HL-60 (cell line): ENCODE results near the gene CSRNP2.
A peak's percentile ranks its signal among the peaks of the same experiment; 100 is the strongest.

Source experiments
- DNase-seq, 2 experiments: peaks; one replicate each; pipeline ENCODE4 v3.0.0-alpha.2; 2010 to 2020; ENCODE audit warnings: low read depth in 1 of 2, low spot score in 1 of 2
- H3K27ac ChIP-seq: fragments of 250-450 bp; sonication (Bioruptor Pico); replicated peaks from 2 replicates; pipeline ENCODE4 v1.5.1; 2020; ENCODE audit warnings: mild to moderate bottlenecking, moderate library complexity
- H3K27me3 ChIP-seq: fragments of 250-450 bp; sonication (Bioruptor Pico); 2 replicates; pipeline ENCODE4 v1.5.1; 2021; ENCODE audit warnings: mild to moderate bottlenecking, moderate library complexity; ENCODE audit not compliant: insufficient read depth, poor library complexity, severe bottlenecking
- H3K4me3 ChIP-seq: replicated peaks from 2 replicates; pipeline ENCODE4 v1.5.1; 2011; ENCODE audit warnings: mild to moderate bottlenecking, control low read depth, low read length; ENCODE audit not compliant: insufficient read depth
- CTCF ChIP-seq: IDR thresholded peaks from one replicate; pipeline ENCODE4 v1.5.1; 2011; ENCODE audit warnings: low read length, control low read depth, inconsistent platforms; ENCODE audit not compliant: insufficient read depth
- GABPA ChIP-seq: IDR thresholded peaks from 2 replicates; pipeline ENCODE4 v1.6.1; 2012; ENCODE audit warnings: low read depth
- POLR2AphosphoS5 ChIP-seq: IDR thresholded peaks from 2 replicates; pipeline ENCODE4 v1.6.1; 2012; ENCODE audit warnings: low read depth
- REST ChIP-seq: IDR thresholded peaks from 2 replicates; pipeline ENCODE4 v1.6.1; 2012; ENCODE audit warnings: low read depth; ENCODE audit not compliant: insufficient replicate concordance
- SPI1 ChIP-seq: IDR thresholded peaks from 2 replicates; pipeline ENCODE4 v1.6.1; 2012; ENCODE audit warnings: low read depth, mild to moderate bottlenecking, borderline replicate concordance

CSRNP2 gene

GRCh38 chr12:51070004-51070403 is 13.4 kb downstream of the CSRNP2 start:
- H3K27me3 ChIP-seq: no peaks in the 10 kb centered on the region
- no peak overlapping the region; the same call in 1 of the 2 replicates for H3K27ac ChIP-seq
- peak; percentile 85 to 87 for DNase-seq
- no peak overlapping the region for H3K4me3 ChIP-seq
- no peak for TF ChIP-seq SPI1
- no peak for TF ChIP-seq REST
- no peak for TF ChIP-seq CTCF
- 0 out of 2 replicates have a peak, but pooled peaks have one; percentile 35 for TF ChIP-seq POLR2AphosphoS5
- no peak for TF ChIP-seq GABPA

- H3K27ac ChIP-seq: no peak overlapping the region
- no peak for TF ChIP-seq GABPA
- no peak for TF ChIP-seq REST
- TF ChIP-seq CTCF: no peak
- no peak for TF ChIP-seq POLR2AphosphoS5
- no peak for TF ChIP-seq SPI1
- no peaks in the 10 kb centered on the region for H3K27me3 ChIP-seq
- H3K4me3 ChIP-seq: no peak overlapping the region
- no peak for DNase-seq
These were observed 15.6 kb downstream of the CSRNP2 start for GRCh38 chr12:51067771-51068170.

GRCh38 chr12:51067229-51067628 is 16.2 kb downstream of the CSRNP2 start:
- Histone ChIP-seq H3K4me3 (no peak overlapping the region), H3K27me3 (no peaks in the 10 kb centered on the region), H3K27ac (no peak overlapping the region)
- TF ChIP-seq REST (no peak), CTCF (no peak), GABPA (no peak), POLR2AphosphoS5 (no peak), SPI1 (no peak)
- no peak for DNase-seq
